NCI-H2196 (cell line): ENCODE measurements around the gene TMEM117.

ENCODE experiments used
- DNase-seq: peaks from one replicate; lab custom pipeline; 2025; ENCODE audit not compliant: unreplicated experiment; lab: John Stamatoyannopoulos, UW

TMEM117 gene

DNA sequence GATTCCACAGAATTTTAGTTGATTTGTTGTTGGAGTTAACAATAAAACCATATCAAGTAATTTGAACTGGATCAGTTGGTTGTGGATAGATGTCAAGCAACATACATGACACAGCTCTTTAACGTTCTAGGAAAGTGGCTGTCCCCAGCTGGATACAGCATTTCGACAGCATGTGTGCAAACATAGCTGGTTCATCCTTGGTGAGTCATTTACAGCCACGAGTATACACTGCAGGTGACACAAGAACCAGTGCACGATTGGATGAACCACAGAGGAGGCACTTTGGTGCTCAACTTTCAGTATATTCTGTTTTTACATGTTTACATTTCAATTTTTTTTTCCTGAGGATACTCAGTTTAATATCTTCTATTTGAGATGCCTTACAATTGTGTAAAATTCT is 242.4 kb downstream of the TMEM117 start:
- DNase-seq, result no peak

GRCh38 chr12:44088647-44089046 is 252.8 kb downstream of the TMEM117 start:
- DNase-seq, result no peak

DNA sequence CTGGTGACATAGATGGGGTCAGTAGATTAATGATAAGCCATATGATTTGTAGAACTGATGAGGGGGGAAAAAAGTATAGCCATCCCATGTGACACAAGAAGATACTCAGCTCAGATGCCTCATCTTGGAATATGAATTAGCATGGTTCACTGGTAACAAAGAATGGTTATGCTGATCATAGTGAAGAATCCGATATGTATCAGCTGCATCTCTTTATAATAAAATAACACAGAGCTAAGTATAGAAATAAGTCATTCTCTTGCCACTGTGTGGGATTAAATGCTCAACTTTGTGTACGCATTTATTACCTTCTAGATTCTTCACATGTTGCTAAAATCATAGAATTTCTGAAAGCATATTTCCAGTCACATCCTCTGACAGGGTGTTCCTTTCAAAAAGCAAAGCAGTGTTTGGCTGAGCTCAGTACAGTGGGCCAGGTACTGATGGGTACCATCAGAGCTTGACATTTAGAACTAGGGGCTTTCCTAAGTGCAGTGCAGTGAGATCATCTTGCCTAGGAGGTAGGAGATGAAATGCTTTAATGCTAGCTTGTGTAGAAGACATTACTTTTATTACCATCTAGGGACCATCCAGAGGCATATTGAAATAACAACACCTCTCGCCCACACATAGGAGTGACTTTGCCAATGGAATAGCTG is 256.2 kb downstream of the TMEM117 start:
- DNase-seq, result no peak

DNA sequence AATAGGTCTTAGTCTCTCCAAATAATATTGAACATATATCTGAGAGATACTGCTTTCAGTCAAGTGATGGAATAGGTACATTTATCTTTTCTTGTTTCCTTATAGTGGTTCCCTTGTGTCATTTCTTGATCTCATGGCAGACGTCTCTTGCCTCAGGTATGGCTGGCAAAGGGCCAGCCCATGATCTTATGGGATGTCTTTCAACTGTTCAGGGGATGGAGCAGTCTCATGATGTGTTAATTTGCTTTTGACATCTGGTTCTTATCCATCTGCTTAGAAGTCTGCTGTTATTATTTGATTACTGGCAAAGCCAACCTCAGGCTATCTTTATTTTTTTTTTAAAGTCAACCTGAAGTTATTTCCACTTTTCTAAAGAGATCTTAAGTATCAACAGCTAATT is 262.9 kb downstream of the TMEM117 start:
- no peak for DNase-seq

GRCh38 chr12:44099486-44099885 is 263.6 kb downstream of the TMEM117 start:
- DNase-seq, result no peak

GRCh38 chr12:44100264-44100663 is 264.4 kb downstream of the TMEM117 start:
- DNase-seq, result no peak

DNA sequence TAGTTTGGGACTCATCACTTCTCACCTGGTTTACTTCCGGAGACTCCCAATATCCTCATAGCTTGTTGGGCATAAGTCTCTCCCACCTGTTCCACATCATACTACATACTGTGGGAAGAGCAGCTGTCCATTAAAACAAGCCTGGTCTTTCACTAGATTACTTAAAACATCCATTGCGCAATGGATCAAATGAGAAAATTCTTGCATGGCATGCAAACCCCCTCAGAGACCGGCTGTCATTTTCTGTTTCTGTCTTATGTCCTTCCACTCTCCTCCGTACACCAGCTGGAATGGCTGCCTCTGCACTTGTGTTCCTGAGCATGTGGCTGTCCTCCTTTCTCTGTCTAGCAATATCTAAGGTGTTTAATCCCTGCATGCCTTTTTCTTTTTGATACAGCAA is 265.6 kb downstream of the TMEM117 start:
- no peak for DNase-seq

GRCh38 chr12:44114906-44115305 is 279.0 kb downstream of the TMEM117 start:
- no peak for DNase-seq

- DNase-seq, result no peak
Measured at GRCh38 chr12:44117337-44117736, 281.5 kb downstream of the TMEM117 start.

GRCh38 chr12:44118946-44119345 is 283.1 kb downstream of the TMEM117 start:
- no peak for DNase-seq

DNA sequence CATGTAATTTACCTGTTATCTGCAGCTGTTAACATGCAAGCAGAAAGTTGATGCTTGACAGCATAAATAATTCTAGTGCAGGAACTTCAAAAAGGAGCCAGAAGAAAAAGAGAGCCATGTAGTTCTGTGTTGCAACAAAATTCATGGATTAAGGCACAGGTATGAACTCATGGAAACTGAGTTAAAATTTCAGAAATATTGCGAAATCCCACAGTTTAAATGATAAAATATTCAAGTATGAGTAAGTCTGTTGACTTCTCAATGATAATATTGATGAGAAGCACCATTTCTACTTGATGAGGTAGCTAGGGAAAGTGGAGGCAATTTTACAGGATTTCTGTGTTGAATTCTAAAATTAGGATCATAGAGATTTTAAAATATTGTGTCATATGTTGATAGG is 290.9 kb downstream of the TMEM117 start:
- DNase-seq, result no peak

- no peak for DNase-seq
Measured at GRCh38 chr12:44127966-44128710, 292.3 kb downstream of the TMEM117 start.

GRCh38 chr12:44143175-44143574 is 307.3 kb downstream of the TMEM117 start:
- no peak for DNase-seq

- no peak for DNase-seq
Measured at GRCh38 chr12:44148936-44149335, 313.1 kb downstream of the TMEM117 start.

- no peak for DNase-seq
Measured at GRCh38 chr12:44154128-44154527, 318.2 kb downstream of the TMEM117 start.

DNA sequence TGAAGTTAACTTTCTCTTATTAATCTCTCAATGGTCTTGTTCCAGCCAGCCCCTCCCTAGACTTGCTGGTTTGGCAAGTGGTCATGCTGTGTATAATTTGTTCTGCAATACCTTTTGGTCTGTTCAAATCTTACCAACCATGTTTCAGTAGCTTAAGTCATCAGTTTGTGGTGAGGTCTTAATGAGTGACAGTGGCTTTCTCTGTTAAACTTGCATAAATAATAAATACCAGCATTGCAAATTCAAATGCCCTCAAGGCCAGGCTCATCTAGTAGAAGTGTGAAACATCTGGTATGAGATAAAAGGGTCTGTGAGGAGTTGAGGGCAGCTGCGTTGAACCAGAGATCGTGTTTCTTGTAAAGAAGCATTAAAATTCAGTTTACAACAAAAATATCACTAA is 319.5 kb downstream of the TMEM117 start:
- no peak for DNase-seq

- no peak for DNase-seq
Measured at GRCh38 chr12:44157359-44157758, 321.5 kb downstream of the TMEM117 start.

DNA sequence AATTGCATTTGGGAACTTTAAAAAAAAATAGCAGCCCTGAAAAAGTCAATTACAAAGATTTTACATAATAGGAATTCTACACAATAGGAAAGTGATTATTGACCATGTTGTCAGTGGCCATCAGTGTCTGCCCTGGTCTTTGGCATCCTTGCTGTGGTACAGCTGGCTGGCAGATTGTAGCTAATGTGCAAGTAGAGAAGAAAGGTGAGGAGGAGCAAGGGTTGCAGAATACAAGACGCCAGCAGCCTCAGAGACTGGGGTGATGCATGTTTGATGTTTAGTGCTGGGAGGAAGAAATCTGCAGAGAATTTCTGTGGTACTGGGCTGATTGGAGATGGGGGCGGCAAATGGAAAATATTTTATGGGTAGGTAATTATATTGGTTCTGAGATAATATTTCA is 322.9 kb downstream of the TMEM117 start:
- no peak for DNase-seq

- DNase-seq, result no peak
Measured at GRCh38 chr12:44159216-44159615, 323.3 kb downstream of the TMEM117 start.

DNA sequence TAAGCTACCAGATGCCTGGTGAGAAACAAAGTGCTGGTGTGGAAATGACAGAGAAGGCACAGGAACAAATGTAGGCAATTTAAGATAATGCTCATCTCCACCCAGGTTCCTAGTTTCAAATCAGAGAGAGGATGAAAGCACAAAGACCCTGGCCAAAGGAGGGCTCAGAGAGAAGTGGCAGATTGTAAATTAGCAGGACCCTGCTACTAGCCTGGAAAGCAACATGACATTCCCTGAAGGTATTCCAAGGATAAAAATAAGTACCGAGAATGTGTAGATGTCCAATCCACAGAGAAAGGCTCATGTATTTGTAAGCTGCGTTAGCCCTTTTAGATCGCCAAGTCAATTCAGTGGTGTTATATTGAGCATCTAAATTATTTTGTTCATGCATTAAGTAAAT is 324.0 kb downstream of the TMEM117 start:
- no peak for DNase-seq

- no peak for DNase-seq
Measured at GRCh38 chr12:44162961-44163360, 327.1 kb downstream of the TMEM117 start.

- DNase-seq, result no peak
Measured at GRCh38 chr12:44174053-44174452, 338.2 kb downstream of the TMEM117 start.
